ENCODE data around the gene PRRT3.

The PRRT3 gene

GRCh38 chr3:9986230-9986725, 34.1 kb upstream of the PRRT3 start:
- Histone ChIP-seq H3K9me2 (replicated peaks; ENCODE audit: insufficient read depth, low read length) (no peaks in the 10 kb centered on the region), H3K36me3 (ENCODE audit: low read length) (no peaks in the 10 kb centered on the region)

GRCh38 chr3:9980251-9980650, 28.0 kb upstream of the PRRT3 start:
- H4K20me1 ChIP-seq (ENCODE audit: low read depth, low read length): no peaks in the 10 kb centered on the region
- H3K27me3 ChIP-seq (ENCODE audit: low read length): no peaks in the 10 kb centered on the region
- H3K36me3 ChIP-seq (ENCODE audit: low read length): no peaks in the 10 kb centered on the region
- H3K9me2 ChIP-seq (replicated peaks; ENCODE audit: insufficient read depth, low read length): no peaks in the 10 kb centered on the region
- H3K27ac ChIP-seq (ENCODE audit: low read depth, low read length): no peak overlapping the region
- TF ChIP-seq CTCF (IDR thresholded peaks at IDR 0.05; ENCODE audit: insufficient read depth, low read length, poor library complexity, severe bottlenecking) (no peak), EZH2phosphoT487 (conservative IDR thresholded peaks at IDR 0.05; ENCODE audit: low read length) (no peak)
- H3F3A ChIP-seq (ENCODE audit: insufficient read depth): no peaks in the 10 kb centered on the region
- H2AFZ ChIP-seq (ENCODE audit: low read depth, low read length, severe bottlenecking): no peak overlapping the region
- no peak overlapping the region for H3K4me2 ChIP-seq (ENCODE audit: low read depth, low read length, poor library complexity, severe bottlenecking)
- H3K9me3 ChIP-seq (ENCODE audit: insufficient read depth, low read length): no peaks in the 10 kb centered on the region
- H3K79me2 ChIP-seq (ENCODE audit: insufficient read depth, low read length): peaks cover 17% of the 10 kb centered on the region; the same call in 1 of the 2 replicates
- no peak overlapping the region for H3K9ac ChIP-seq (ENCODE audit: low read length)
- no peak overlapping the region for H3K4me3 ChIP-seq (ENCODE audit: insufficient read depth, low read length, poor library complexity, severe bottlenecking)

More at GRCh38 chr3:9986230-9986725, 34.1 kb upstream of the PRRT3 start:
- TF ChIP-seq CTCF (IDR thresholded peaks at IDR 0.05; ENCODE audit: insufficient read depth, low read length, poor library complexity, severe bottlenecking) (no peak), EZH2phosphoT487 (conservative IDR thresholded peaks at IDR 0.05; ENCODE audit: low read length) (no peak)
- Histone ChIP-seq H3K9me3 (ENCODE audit: insufficient read depth, low read length) (no peaks in the 10 kb centered on the region), H3K9ac (ENCODE audit: low read length) (peak overlapping the region; percentile 82), H3K4me3 (ENCODE audit: insufficient read depth, low read length, poor library complexity, severe bottlenecking) (peak overlapping the region; percentile 94), H3K79me2 (ENCODE audit: insufficient read depth, low read length) (peaks cover 60% of the 10 kb centered on the region), H4K20me1 (ENCODE audit: low read depth, low read length) (no peaks in the 10 kb centered on the region), H3F3A (ENCODE audit: insufficient read depth) (no peaks in the 10 kb centered on the region), H3K4me2 (ENCODE audit: low read depth, low read length, poor library complexity, severe bottlenecking) (peak overlapping the region; percentile 71), H3K27me3 (ENCODE audit: low read length) (no peaks in the 10 kb centered on the region), H3K27ac (ENCODE audit: low read depth, low read length) (peak overlapping the region; percentile 18; the same call in 1 of the 2 replicates), H2AFZ (ENCODE audit: low read depth, low read length, severe bottlenecking) (peak overlapping the region; percentile 28)

GRCh38 chr3:9978710-9979305, 26.6 kb upstream of the PRRT3 start:
- H3K9me3 ChIP-seq (ENCODE audit: insufficient read depth, low read length): no peaks in the 10 kb centered on the region
- H3K79me2 ChIP-seq (ENCODE audit: insufficient read depth, low read length): peaks cover 13% of the 10 kb centered on the region; the same call in 1 of the 2 replicates
- H3K9ac ChIP-seq (ENCODE audit: low read length): no peak overlapping the region
- H3K36me3 ChIP-seq (ENCODE audit: low read length): no peaks in the 10 kb centered on the region
- no peak for TF ChIP-seq EZH2phosphoT487 (conservative IDR thresholded peaks at IDR 0.05; ENCODE audit: low read length)
- TF ChIP-seq CTCF (IDR thresholded peaks at IDR 0.05; ENCODE audit: insufficient read depth, low read length, poor library complexity, severe bottlenecking): no peak
- H2AFZ ChIP-seq (ENCODE audit: low read depth, low read length, severe bottlenecking): no peak overlapping the region
- H3F3A ChIP-seq (ENCODE audit: insufficient read depth): no peaks in the 10 kb centered on the region
- H3K27me3 ChIP-seq (ENCODE audit: low read length): no peaks in the 10 kb centered on the region
- H3K4me3 ChIP-seq (ENCODE audit: insufficient read depth, low read length, poor library complexity, severe bottlenecking): no peak overlapping the region
- H3K9me2 ChIP-seq (replicated peaks; ENCODE audit: insufficient read depth, low read length): no peaks in the 10 kb centered on the region
- no peak overlapping the region for H3K4me2 ChIP-seq (ENCODE audit: low read depth, low read length, poor library complexity, severe bottlenecking)
- H3K27ac ChIP-seq (ENCODE audit: low read depth, low read length): no peak overlapping the region
- H4K20me1 ChIP-seq (ENCODE audit: low read depth, low read length): no peaks in the 10 kb centered on the region
